Measurements from ENCODE around the gene GJB1.

GJB1 gene

GRCh38 chrX:71181558-71181909, 41.5 kb upstream of the GJB1 start:
- Histone ChIP-seq H3K27me3 (ENCODE audit: insufficient read depth, low read length) (no peaks in the 10 kb centered on the region), H2AFZ (ENCODE audit: low read length) (no peak overlapping the region)

GRCh38 chrX:71181910-71182799, 40.9 kb upstream of the GJB1 start:
- H3K4me1 ChIP-seq (ENCODE audit: insufficient read depth, low read length, severe bottlenecking): peaks cover 23% of the 10 kb centered on the region
- no peaks in the 10 kb centered on the region for H3K9me3 ChIP-seq (ENCODE audit: low read length)
- H3K4me2 ChIP-seq (ENCODE audit: low read length): peak overlapping the region; percentile 89
- no peaks in the 10 kb centered on the region for H3K79me2 ChIP-seq (ENCODE audit: insufficient read depth, low read length)
- H3K9me2 ChIP-seq (ENCODE audit: low read depth, low read length): no peaks in the 10 kb centered on the region
- H2AFZ ChIP-seq (ENCODE audit: low read length): no peak overlapping the region
- peak overlapping the region; percentile 93 for H3K27ac ChIP-seq (ENCODE audit: low read depth, low read length, poor library complexity, severe bottlenecking)
- H3K27me3 ChIP-seq (ENCODE audit: insufficient read depth, low read length): no peaks in the 10 kb centered on the region
- peak overlapping the region; percentile 92 for H3K9ac ChIP-seq (ENCODE audit: low read length)
- no peak for TF ChIP-seq CTCF (IDR thresholded peaks at IDR 0.05; ENCODE audit: low read length)
- TF ChIP-seq EZH2 (IDR thresholded peaks at IDR 0.05; ENCODE audit: borderline replicate concordance, low read length): no peak
- H3F3A ChIP-seq (ENCODE audit: insufficient read depth, low read length): peaks cover 4% of the 10 kb centered on the region; the same call in 1 of the 2 replicates
- no peaks in the 10 kb centered on the region for H4K20me1 ChIP-seq (ENCODE audit: insufficient read depth, low read length)
- no peaks in the 10 kb centered on the region for H3K36me3 ChIP-seq (ENCODE audit: insufficient read depth, low read length)
- H3K4me3 ChIP-seq (ENCODE audit: low read depth, low read length, poor library complexity, severe bottlenecking): peak overlapping the region; percentile 58

More at GRCh38 chrX:71181558-71181909, 41.5 kb upstream of the GJB1 start:
- Histone ChIP-seq H4K20me1 (ENCODE audit: insufficient read depth, low read length) (no peaks in the 10 kb centered on the region), H3K4me2 (ENCODE audit: low read length) (peak overlapping the region; percentile 89), H3K4me3 (ENCODE audit: low read depth, low read length, poor library complexity, severe bottlenecking) (peak overlapping the region; percentile 58), H3K36me3 (ENCODE audit: insufficient read depth, low read length) (no peaks in the 10 kb centered on the region), H3K9me3 (ENCODE audit: low read length) (no peaks in the 10 kb centered on the region), H3K9me2 (ENCODE audit: low read depth, low read length) (no peaks in the 10 kb centered on the region), H3K79me2 (ENCODE audit: insufficient read depth, low read length) (no peaks in the 10 kb centered on the region), H3K27ac (ENCODE audit: low read depth, low read length, poor library complexity, severe bottlenecking) (peak overlapping the region; percentile 93), H3F3A (ENCODE audit: insufficient read depth, low read length) (peaks cover 4% of the 10 kb centered on the region; the same call in 1 of the 2 replicates), H3K4me1 (ENCODE audit: insufficient read depth, low read length, severe bottlenecking) (peaks cover 23% of the 10 kb centered on the region), H3K9ac (ENCODE audit: low read length) (peak overlapping the region; percentile 92)
- TF ChIP-seq EZH2 (IDR thresholded peaks at IDR 0.05; ENCODE audit: borderline replicate concordance, low read length) (no peak), CTCF (IDR thresholded peaks at IDR 0.05; ENCODE audit: low read length) (no peak)

- H3K4me1 ChIP-seq (ENCODE audit: insufficient read depth, low read length, severe bottlenecking): peaks cover 23% of the 10 kb centered on the region
- TF ChIP-seq EZH2 (IDR thresholded peaks at IDR 0.05; ENCODE audit: borderline replicate concordance, low read length) (no peak), CTCF (IDR thresholded peaks at IDR 0.05; ENCODE audit: low read length) (no peak)
- H3K27ac ChIP-seq (ENCODE audit: low read depth, low read length, poor library complexity, severe bottlenecking): peak overlapping the region; percentile 93
- no peaks in the 10 kb centered on the region for H3K36me3 ChIP-seq (ENCODE audit: insufficient read depth, low read length)
- H3K27me3 ChIP-seq (ENCODE audit: insufficient read depth, low read length): no peaks in the 10 kb centered on the region
- H3K4me3 ChIP-seq (ENCODE audit: low read depth, low read length, poor library complexity, severe bottlenecking): peak overlapping the region; percentile 58
- no peaks in the 10 kb centered on the region for H3K9me2 ChIP-seq (ENCODE audit: low read depth, low read length)
- H3K79me2 ChIP-seq (ENCODE audit: insufficient read depth, low read length): no peaks in the 10 kb centered on the region
- H3K9me3 ChIP-seq (ENCODE audit: low read length): no peaks in the 10 kb centered on the region
- peaks cover 4% of the 10 kb centered on the region; the same call in 1 of the 2 replicates for H3F3A ChIP-seq (ENCODE audit: insufficient read depth, low read length)
- no peak overlapping the region for H2AFZ ChIP-seq (ENCODE audit: low read length)
- H3K9ac ChIP-seq (ENCODE audit: low read length): peak overlapping the region; percentile 92
- peak overlapping the region; percentile 89 for H3K4me2 ChIP-seq (ENCODE audit: low read length)
- no peaks in the 10 kb centered on the region for H4K20me1 ChIP-seq (ENCODE audit: insufficient read depth, low read length)
Observed at GRCh38 chrX:71182871-71183270, 40.2 kb upstream of the GJB1 start.
